ENCODE results near the gene SPAG9. TPM values are rescaled to one million over a fixed set of nuclear protein-coding genes. Genes with fewer than 3 reads are reported as not detected.

The SPAG9 gene
- total RNA-seq, 2 experiments from 2014 or later, result 39.8 to 43.2 TPM

- CTCF ChIA-PET, result no interaction called here
- peak overlapping the region; percentile 18 for H3K4me3 Mint-ChIP-seq
- no peaks in the 10 kb centered on the region for H3K9me3 Mint-ChIP-seq
- no peak for DNase-seq
- H3K27ac Mint-ChIP-seq, result no peak overlapping the region
- peaks cover 32% of the 10 kb centered on the region for H3K4me1 Mint-ChIP-seq (ENCODE audit: low read depth)
- intact Hi-C loops (cut with micrococcal nuclease), result loop anchor here (10.0 kb wide), 1 partner anchor 611 kb away; the partner anchor contains the start of gene SPATA20
- H3K27me3 Mint-ChIP-seq (ENCODE audit: low read depth), result no peaks in the 10 kb centered on the region
- H3K36me3 Mint-ChIP-seq (ENCODE audit: low read depth), result peaks cover 40% of the 10 kb centered on the region
Measured at GRCh38 chr17:51155416-51155815, 34.7 kb upstream of the SPAG9 start.

GRCh38 chr17:51154176-51154575, 33.5 kb upstream of the SPAG9 start:
- Mint-ChIP-seq H3K4me1 (ENCODE audit: low read depth) (peaks cover 29% of the 10 kb centered on the region), H3K9me3 (no peaks in the 10 kb centered on the region), H3K36me3 (ENCODE audit: low read depth) (peaks cover 31% of the 10 kb centered on the region), H3K27ac (no peak overlapping the region), H3K27me3 (ENCODE audit: low read depth) (no peaks in the 10 kb centered on the region), H3K4me3 (no peak overlapping the region)
- intact Hi-C loops (cut with micrococcal nuclease), result loop anchor here (5.0 to 10.0 kb wide), 2 partner anchors 447 to 609 kb away; partner anchors contain the start of genes ANKRD40 and SPATA20
- CTCF ChIA-PET, result interaction anchor here (1.3 to 2.9 kb wide), 5 partner anchors 11 to 177 kb away, joined by 5 to 49 read pairs (median 13); partner anchors contain the start of gene NME2
- peak; percentile 10 for DNase-seq

GRCh38 chr17:51153210-51154072, 32.8 kb upstream of the SPAG9 start, which contains the start of gene NME1:
Gene NME1, plus strand, starts transcription at chr17:51153559. Its CDS starts 2,096 bp downstream, at chr17:51155655.
- peaks cover 28% of the 10 kb centered on the region for H3K36me3 Mint-ChIP-seq (ENCODE audit: low read depth)
- no peak within 1 kb of the TSS for H3K27ac Mint-ChIP-seq
- intact Hi-C loops (cut with micrococcal nuclease), result loop anchor here (1.0 to 10.0 kb wide), 13 partner anchors 13 to 609 kb away; partner anchors contain the start of genes ANKRD40, MBTD1, NME2 and SPATA20
- peak; percentile 99 for DNase-seq
- H3K4me1 Mint-ChIP-seq (ENCODE audit: low read depth), result peaks cover 27% of the 10 kb centered on the region
- no peak within 1 kb of the TSS for H3K4me3 Mint-ChIP-seq
- CTCF ChIA-PET, result interaction anchor here (0.6 to 2.9 kb wide), 29 partner anchors 9 to 374 kb away, joined by 3 to 49 read pairs (median 4); partner anchors contain the start of genes NME2 and SPAG9
- no peaks in the 10 kb centered on the region for H3K27me3 Mint-ChIP-seq (ENCODE audit: low read depth)
- no peaks in the 10 kb centered on the region for H3K9me3 Mint-ChIP-seq

- H3K36me3 Mint-ChIP-seq (ENCODE audit: low read depth), result peaks cover 25% of the 10 kb centered on the region
- intact Hi-C loops (cut with micrococcal nuclease), result loop anchor here (1.0 to 10.0 kb wide), 13 partner anchors 14 to 608 kb away; partner anchors contain the start of genes ANKRD40, MBTD1, NME2 and SPATA20
- H3K4me3 Mint-ChIP-seq, result no peak overlapping the region
- no peak for DNase-seq
- H3K4me1 Mint-ChIP-seq (ENCODE audit: low read depth), result peaks cover 26% of the 10 kb centered on the region
- CTCF ChIA-PET, result interaction anchor here (0.7 to 2.9 kb wide), 25 partner anchors 9 to 339 kb away, joined by 3 to 49 read pairs (median 4); partner anchors contain the start of genes NME2 and SPAG9
- H3K27me3 Mint-ChIP-seq (ENCODE audit: low read depth), result no peaks in the 10 kb centered on the region
- no peaks in the 10 kb centered on the region for H3K9me3 Mint-ChIP-seq
- no peak overlapping the region for H3K27ac Mint-ChIP-seq
Measured at GRCh38 chr17:51152766-51153209, 32.1 kb upstream of the SPAG9 start.

- DNase-seq, result no peak
- Mint-ChIP-seq H3K36me3 (ENCODE audit: low read depth) (peaks cover 7% of the 10 kb centered on the region), H3K27ac (no peak overlapping the region), H3K4me3 (no peak overlapping the region), H3K4me1 (ENCODE audit: low read depth) (peaks cover 23% of the 10 kb centered on the region), H3K27me3 (ENCODE audit: low read depth) (no peaks in the 10 kb centered on the region), H3K9me3 (no peaks in the 10 kb centered on the region)
- intact Hi-C loops (cut with micrococcal nuclease), result loop anchor here (5.0 to 10.0 kb wide), 2 partner anchors 444 to 606 kb away; partner anchors contain the start of genes ANKRD40 and SPATA20
- CTCF ChIA-PET, result interaction anchor here (1.8 kb wide), 1 partner anchor 149 kb away, joined by 7 read pairs; no protein-coding TSS in a partner anchor
Measured at GRCh38 chr17:51150932-51151331, 30.3 kb upstream of the SPAG9 start.

GRCh38 chr17:51149163-51149562, 28.5 kb upstream of the SPAG9 start:
- Mint-ChIP-seq H3K27ac (no peak overlapping the region), H3K4me1 (ENCODE audit: low read depth) (peaks cover 14% of the 10 kb centered on the region), H3K27me3 (ENCODE audit: low read depth) (no peaks in the 10 kb centered on the region), H3K9me3 (no peaks in the 10 kb centered on the region), H3K36me3 (ENCODE audit: low read depth) (no peaks in the 10 kb centered on the region), H3K4me3 (no peak overlapping the region)
- intact Hi-C loops (cut with micrococcal nuclease), result no loop called here
- DNase-seq, result no peak
- CTCF ChIA-PET, result interaction anchor here (0.6 kb wide), 1 partner anchor 148 kb away, joined by 3 read pairs; no protein-coding TSS in a partner anchor

- Mint-ChIP-seq H3K27ac (no peak overlapping the region), H3K9me3 (no peaks in the 10 kb centered on the region), H3K4me1 (ENCODE audit: low read depth) (peaks cover 14% of the 10 kb centered on the region), H3K4me3 (no peak overlapping the region), H3K36me3 (ENCODE audit: low read depth) (no peaks in the 10 kb centered on the region), H3K27me3 (ENCODE audit: low read depth) (no peaks in the 10 kb centered on the region)
- intact Hi-C loops (cut with micrococcal nuclease), result loop anchor here (1.0 kb wide), 1 partner anchor 26 kb away; no protein-coding TSS in a partner anchor
- CTCF ChIA-PET, result interaction anchor here (0.6 kb wide), 1 partner anchor 703 kb away, joined by 3 read pairs; no protein-coding TSS in a partner anchor
- no peak for DNase-seq
Measured at GRCh38 chr17:51147650-51148049, 27.0 kb upstream of the SPAG9 start.

GRCh38 chr17:51144266-51145022, 23.8 kb upstream of the SPAG9 start:
- Mint-ChIP-seq H3K36me3 (ENCODE audit: low read depth) (no peaks in the 10 kb centered on the region), H3K9me3 (no peaks in the 10 kb centered on the region), H3K4me1 (ENCODE audit: low read depth) (peaks cover 14% of the 10 kb centered on the region), H3K27me3 (ENCODE audit: low read depth) (no peaks in the 10 kb centered on the region), H3K4me3 (no peak overlapping the region), H3K27ac (no peak overlapping the region)
- CTCF ChIA-PET, result interaction anchor here (2.1 kb wide), 1 partner anchor 9 kb away, joined by 10 read pairs; the partner anchor contains the start of gene NME1
- intact Hi-C loops (cut with micrococcal nuclease), result no loop called here
- DNase-seq, result no peak

- Mint-ChIP-seq H3K9me3 (no peaks in the 10 kb centered on the region), H3K27me3 (ENCODE audit: low read depth) (no peaks in the 10 kb centered on the region), H3K4me3 (no peak overlapping the region), H3K4me1 (ENCODE audit: low read depth) (peaks cover 9% of the 10 kb centered on the region), H3K27ac (no peak overlapping the region), H3K36me3 (ENCODE audit: low read depth) (no peaks in the 10 kb centered on the region)
- intact Hi-C loops (cut with micrococcal nuclease), result no loop called here
- CTCF ChIA-PET, result interaction anchor here (1.6 to 2.1 kb wide), 2 partner anchors 11 to 155 kb away, joined by 3 to 10 read pairs; partner anchors contain the start of gene NME1
- DNase-seq, result no peak
Measured at GRCh38 chr17:51142597-51142996, 21.9 kb upstream of the SPAG9 start.

- Mint-ChIP-seq H3K27ac (no peak overlapping the region), H3K27me3 (ENCODE audit: low read depth) (no peaks in the 10 kb centered on the region), H3K4me3 (no peak overlapping the region), H3K4me1 (ENCODE audit: low read depth) (peaks cover 7% of the 10 kb centered on the region), H3K36me3 (ENCODE audit: low read depth) (no peaks in the 10 kb centered on the region), H3K9me3 (no peaks in the 10 kb centered on the region)
- intact Hi-C loops (cut with micrococcal nuclease), result no loop called here
- no peak for DNase-seq
- CTCF ChIA-PET, result no interaction called here
Measured at GRCh38 chr17:51135956-51136355, 15.3 kb upstream of the SPAG9 start.

- CTCF ChIA-PET, result no interaction called here
- H3K4me1 Mint-ChIP-seq (ENCODE audit: low read depth), result peaks cover 7% of the 10 kb centered on the region
- DNase-seq, result no peak
- H3K27ac Mint-ChIP-seq, result no peak overlapping the region
- no peaks in the 10 kb centered on the region for H3K36me3 Mint-ChIP-seq (ENCODE audit: low read depth)
- H3K27me3 Mint-ChIP-seq (ENCODE audit: low read depth), result no peaks in the 10 kb centered on the region
- H3K4me3 Mint-ChIP-seq, result no peak overlapping the region
- H3K9me3 Mint-ChIP-seq, result no peaks in the 10 kb centered on the region
- intact Hi-C loops (cut with micrococcal nuclease), result no loop called here
Measured at GRCh38 chr17:51133365-51133764, 12.7 kb upstream of the SPAG9 start.

GRCh38 chr17:51132964-51133319, 12.3 kb upstream of the SPAG9 start:
- Mint-ChIP-seq H3K27ac (no peak overlapping the region), H3K4me3 (no peak overlapping the region), H3K9me3 (no peaks in the 10 kb centered on the region), H3K27me3 (ENCODE audit: low read depth) (no peaks in the 10 kb centered on the region), H3K4me1 (ENCODE audit: low read depth) (peaks cover 7% of the 10 kb centered on the region), H3K36me3 (ENCODE audit: low read depth) (no peaks in the 10 kb centered on the region)
- CTCF ChIA-PET, result no interaction called here
- intact Hi-C loops (cut with micrococcal nuclease), result no loop called here
- no peak for DNase-seq
